Loucy (cell line): ENCODE measurements around the gene ZNF530.

ENCODE experiments used
- H2AFZ ChIP-seq: fragments of 200-600 bp; sonication (generic); 2 replicates; pipeline ENCODE4 v1.6.0; 2016; ENCODE audit warnings: antibody characterized with exemption, mild to moderate bottlenecking, low read length, moderate library complexity
- H3F3A ChIP-seq: fragments of 200-600 bp; 2 replicates; pipeline ENCODE4 v1.6.0; 2016; ENCODE audit warnings: antibody characterized with exemption, low read depth, mild to moderate bottlenecking
- H3K27me3 ChIP-seq: fragments of 200-600 bp; sonication (generic); 2 replicates; pipeline ENCODE4 v1.6.1; 2014; ENCODE audit warnings: low read length, mild to moderate bottlenecking; ENCODE audit not compliant: insufficient read depth, poor library complexity, severe bottlenecking
- H3K36me3 ChIP-seq: fragments of 200-600 bp; sonication (generic); 2 replicates; pipeline ENCODE4 v1.6.1; 2016; ENCODE audit warnings: low read length; ENCODE audit not compliant: insufficient read depth
- H3K4me1 ChIP-seq: fragments of 200-600 bp; sonication (generic); 2 replicates; pipeline ENCODE4 v1.5.1; 2014; ENCODE audit warnings: low read length, mild to moderate bottlenecking; ENCODE audit not compliant: insufficient read depth, poor library complexity, severe bottlenecking
- H3K4me2 ChIP-seq: fragments of 200-600 bp; sonication (generic); 2 replicates; pipeline ENCODE4 v1.6.0; 2014; ENCODE audit warnings: antibody characterized with exemption, low read length, low read depth, mild to moderate bottlenecking; ENCODE audit not compliant: poor library complexity, severe bottlenecking
- H3K4me3 ChIP-seq: fragments of 200-600 bp; sonication (generic); 2 replicates; pipeline ENCODE4 v1.5.1; 2014; ENCODE audit warnings: low read length, mild to moderate bottlenecking, mixed read lengths; ENCODE audit not compliant: poor library complexity, severe bottlenecking
- H3K79me2 ChIP-seq: fragments of 200-600 bp; sonication (generic); 2 replicates; pipeline ENCODE4 v1.6.1; 2014; ENCODE audit warnings: low read length; ENCODE audit not compliant: insufficient read depth
- H3K9ac ChIP-seq: fragments of 200-600 bp; sonication (generic); 2 replicates; pipeline ENCODE4 v1.6.0; 2014; ENCODE audit warnings: mild to moderate bottlenecking, low read depth, low read length, moderate library complexity; ENCODE audit not compliant: poor library complexity, severe bottlenecking
- H3K9me2 ChIP-seq: fragments of 200-600 bp; sonication (generic); replicated peaks from 2 replicates; pipeline ENCODE4 v1.6.1; 2016; ENCODE audit warnings: low read depth, low read length, mixed read lengths
- H3K9me3 ChIP-seq: fragments of 200-600 bp; sonication (generic); 2 replicates; pipeline ENCODE4 v1.6.1; 2014; ENCODE audit warnings: mild to moderate bottlenecking, antibody characterized with exemption, low read length, low read depth; ENCODE audit not compliant: insufficient read depth
- H4K20me1 ChIP-seq: fragments of 200-600 bp; sonication (generic); 2 replicates; pipeline ENCODE4 v1.6.0; 2014; ENCODE audit warnings: antibody characterized with exemption, low read length, mild to moderate bottlenecking; ENCODE audit not compliant: insufficient read depth, poor library complexity, severe bottlenecking
- CTCF ChIP-seq: fragments of 200-600 bp; sonication (generic); conservative IDR thresholded peaks from 2 replicates; pipeline ENCODE4 v1.5.1; 2014; ENCODE audit warnings: mild to moderate bottlenecking, antibody characterized with exemption, low read length
- EZH2phosphoT487 ChIP-seq: fragments of 200-600 bp; IDR thresholded peaks from 2 replicates; pipeline ENCODE4 v1.6.1; 2018; ENCODE audit warnings: antibody characterized with exemption, mild to moderate bottlenecking, moderate library complexity, borderline replicate concordance

ZNF530 gene

GRCh38 chr19:57558525-57558924 lies 41.2 kb upstream of the ZNF530 start:
- Histone ChIP-seq H3K79me2 (peaks cover 29% of the 10 kb centered on the region), H3K36me3 (peaks cover 17% of the 10 kb centered on the region; the same call in 1 of the 2 replicates), H3F3A (no peaks in the 10 kb centered on the region), H3K9me2 (no peaks in the 10 kb centered on the region), H4K20me1 (peaks cover 17% of the 10 kb centered on the region), H2AFZ (no peak overlapping the region), H3K27me3 (no peaks in the 10 kb centered on the region), H3K9ac (peak overlapping the region; percentile 82), H3K4me3 (peak overlapping the region; percentile 79), H3K9me3 (peaks cover 3% of the 10 kb centered on the region; the same call in 1 of the 2 replicates), H3K4me1 (peaks cover 14% of the 10 kb centered on the region), H3K4me2 (peak overlapping the region; percentile 85)
- TF ChIP-seq CTCF, result peak; percentile 41
- no peak for TF ChIP-seq EZH2phosphoT487

GRCh38 chr19:57559008-57559403 lies 40.7 kb upstream of the ZNF530 start:
- peaks cover 17% of the 10 kb centered on the region; the same call in 1 of the 2 replicates for H3K36me3 ChIP-seq
- peaks cover 17% of the 10 kb centered on the region for H4K20me1 ChIP-seq
- H3K79me2 ChIP-seq, result peaks cover 29% of the 10 kb centered on the region
- no peaks in the 10 kb centered on the region for H3K9me2 ChIP-seq
- no peaks in the 10 kb centered on the region for H3K27me3 ChIP-seq
- H3K4me3 ChIP-seq, result peak overlapping the region; percentile 79
- H2AFZ ChIP-seq, result peak overlapping the region; percentile 69; the same call in 1 of the 2 replicates
- peaks cover 14% of the 10 kb centered on the region for H3K4me1 ChIP-seq
- peak overlapping the region; percentile 85 for H3K4me2 ChIP-seq
- TF ChIP-seq CTCF (no peak), EZH2phosphoT487 (no peak)
- peak overlapping the region; percentile 82 for H3K9ac ChIP-seq
- H3F3A ChIP-seq, result no peaks in the 10 kb centered on the region
- peaks cover 3% of the 10 kb centered on the region; the same call in 1 of the 2 replicates for H3K9me3 ChIP-seq

GRCh38 chr19:57559404-57560025 lies 40.2 kb upstream of the ZNF530 start, which contains the start of gene ZNF550:
ZNF550 (minus strand) TSS chr19:57559863; CDS start chr19:57559682, 181 bp downstream.
- peaks cover 14% of the 10 kb centered on the region for H3K4me1 ChIP-seq
- peak within 1 kb of the TSS; percentile 69; the same call in 1 of the 2 replicates for H2AFZ ChIP-seq

More at GRCh38 chr19:57559404-57560025, 40.2 kb upstream of the ZNF530 start, which contains the start of gene ZNF550:
- H3F3A ChIP-seq, result no peaks in the 10 kb centered on the region
- H3K4me2 ChIP-seq, result peak within 1 kb of the TSS; percentile 85
- peaks cover 29% of the 10 kb centered on the region for H3K79me2 ChIP-seq
- H3K9me3 ChIP-seq, result peaks cover 8% of the 10 kb centered on the region; the same call in 1 of the 2 replicates
- H3K27me3 ChIP-seq, result no peaks in the 10 kb centered on the region
- H4K20me1 ChIP-seq, result peaks cover 17% of the 10 kb centered on the region
- TF ChIP-seq EZH2phosphoT487 (no peak), CTCF (no peak)
- peak within 1 kb of the TSS; percentile 79 for H3K4me3 ChIP-seq
- no peaks in the 10 kb centered on the region for H3K9me2 ChIP-seq
- H3K9ac ChIP-seq, result peak within 1 kb of the TSS; percentile 82
- H3K36me3 ChIP-seq, result peaks cover 14% of the 10 kb centered on the region; the same call in 1 of the 2 replicates
